NCI-H2171 treated with DMSO at 0.1 percent for 48 hours (cell line): ENCODE measurements around the gene TTI1.

Experiments used
- DNase-seq: peaks from one replicate; lab custom pipeline; 2025; lab: John Stamatoyannopoulos, UW

The TTI1 gene

GRCh38 chr20:37987602-37988290 lies 45.5 kb downstream of the TTI1 start:
- no peak for DNase-seq

- peak; percentile 83 for DNase-seq
Measured at GRCh38 chr20:37986873-37987601, 46.2 kb downstream of the TTI1 start.

- peak; percentile 58 for DNase-seq
Measured at GRCh38 chr20:37986044-37986858, 47.0 kb downstream of the TTI1 start.

GRCh38 chr20:37984018-37984785 lies 49.1 kb downstream of the TTI1 start:
- peak; percentile 68 for DNase-seq

- no peak for DNase-seq
Measured at GRCh38 chr20:37983286-37983685, 50.0 kb downstream of the TTI1 start.

- DNase-seq = peak; percentile 77
Measured at GRCh38 chr20:37981568-37981967, 51.7 kb downstream of the TTI1 start.

- DNase-seq = no peak
Measured at GRCh38 chr20:37980876-37981275, 52.4 kb downstream of the TTI1 start.

GRCh38 chr20:37980383-37980782 lies 52.9 kb downstream of the TTI1 start:
- no peak for DNase-seq

- no peak for DNase-seq
Measured at GRCh38 chr20:37979021-37979985, 54.0 kb downstream of the TTI1 start.

GRCh38 chr20:37977786-37978185 lies 55.5 kb downstream of the TTI1 start:
- no peak for DNase-seq

- DNase-seq = no peak
Measured at GRCh38 chr20:37977338-37977737, 55.9 kb downstream of the TTI1 start.

- DNase-seq = peak; percentile 53
Measured at GRCh38 chr20:37976887-37977286, 56.4 kb downstream of the TTI1 start.

- DNase-seq = no peak
Measured at GRCh38 chr20:37973059-37973910, 60.0 kb downstream of the TTI1 start.

GRCh38 chr20:37972256-37973058 lies 60.8 kb downstream of the TTI1 start:
- no peak for DNase-seq

GRCh38 chr20:37971561-37972127 lies 61.6 kb downstream of the TTI1 start:
- DNase-seq = no peak

- DNase-seq = no peak
Measured at GRCh38 chr20:37970856-37971245, 62.4 kb downstream of the TTI1 start.

GRCh38 chr20:37969949-37970855 lies 63.1 kb downstream of the TTI1 start:
- no peak for DNase-seq
